Astrocyte (in vitro differentiated cells and primary cell): ENCODE measurements around the gene IFNA1. TPM values are rescaled to one million over a fixed set of nuclear protein-coding genes. Genes with fewer than 3 reads are reported as not detected.
A peak's percentile ranks its signal among the peaks of the same experiment; 100 is the strongest.

ENCODE experiments used
- DNase-seq: peaks from one replicate; pipeline ENCODE4 v3.0.0-alpha.2; 2010; ENCODE audit warnings: low read depth
- FAIRE-seq: peaks from 2 replicates; lab custom pipeline; 2011; peaks lifted over from hg19 to GRCh38; lab: Jason Lieb, UNC
- H2AFZ ChIP-seq: 2 replicates; pipeline ENCODE4 v1.6.0; 2012; ENCODE audit warnings: low read depth, low read length, inconsistent platforms
- H3K27ac ChIP-seq: 2 replicates; pipeline ENCODE4 v1.5.1; 2011; ENCODE audit warnings: low read depth, low read length, inconsistent platforms
- H3K27me3 ChIP-seq: 2 replicates; pipeline ENCODE4 v1.6.0; 2011; ENCODE audit warnings: low read length, inconsistent platforms; ENCODE audit not compliant: insufficient read depth
- H3K36me3 ChIP-seq: 2 replicates; pipeline ENCODE4 v1.5.1; 2011; ENCODE audit warnings: low read length, inconsistent platforms; ENCODE audit not compliant: insufficient read depth
- H3K4me1 ChIP-seq: 2 replicates; pipeline ENCODE4 v1.5.1; 2011; ENCODE audit warnings: low read length, inconsistent platforms; ENCODE audit not compliant: insufficient read depth
- H3K4me2 ChIP-seq: 2 replicates; pipeline ENCODE4 v1.6.0; 2012; ENCODE audit warnings: low read length, inconsistent platforms
- H3K4me3 ChIP-seq: 2 replicates; pipeline ENCODE4 v1.5.1; 2011; ENCODE audit warnings: low read depth, mild to moderate bottlenecking, low read length, inconsistent platforms; ENCODE audit not compliant: insufficient read depth
- H3K79me2 ChIP-seq: 2 replicates; pipeline ENCODE4 v1.6.0; 2012; ENCODE audit warnings: mild to moderate bottlenecking, low read length, inconsistent platforms; ENCODE audit not compliant: insufficient read depth
- H3K9ac ChIP-seq: 2 replicates; pipeline ENCODE4 v1.6.0; 2012; ENCODE audit warnings: mild to moderate bottlenecking, low read length, inconsistent platforms
- H3K9me3 ChIP-seq: 2 replicates; pipeline ENCODE4 v1.5.1; 2012; ENCODE audit warnings: low read depth, mild to moderate bottlenecking, low read length, inconsistent platforms; ENCODE audit not compliant: insufficient read depth
- H4K20me1 ChIP-seq: 2 replicates; pipeline ENCODE4 v1.6.0; 2012; ENCODE audit warnings: low read length, inconsistent platforms; ENCODE audit not compliant: insufficient read depth
- H3K27ac Mint-ChIP-seq: one replicate; pipeline ENCODE4 v1.8.0; 2021; ENCODE audit warnings: mild to moderate bottlenecking, mixed read lengths; ENCODE audit not compliant: unreplicated experiment
- H3K27me3 Mint-ChIP-seq: one replicate; pipeline ENCODE4 v1.8.0; 2021; ENCODE audit warnings: low read depth, mixed read lengths; ENCODE audit not compliant: unreplicated experiment
- H3K36me3 Mint-ChIP-seq: one replicate; pipeline ENCODE4 v1.8.0; 2021; ENCODE audit warnings: low read depth, mixed read lengths; ENCODE audit not compliant: unreplicated experiment
- H3K4me1 Mint-ChIP-seq: one replicate; pipeline ENCODE4 v1.8.0; 2021; ENCODE audit warnings: low read depth, mixed read lengths; ENCODE audit not compliant: unreplicated experiment
- H3K4me3 Mint-ChIP-seq: one replicate; pipeline ENCODE4 v1.8.0; 2021; ENCODE audit warnings: mild to moderate bottlenecking, moderate library complexity, mixed read lengths; ENCODE audit not compliant: unreplicated experiment
- H3K9me3 Mint-ChIP-seq: one replicate; pipeline ENCODE4 v1.8.0; 2021; ENCODE audit warnings: mild to moderate bottlenecking, mixed read lengths; ENCODE audit not compliant: unreplicated experiment
- EZH2 ChIP-seq: IDR thresholded peaks from 2 replicates; pipeline ENCODE4 v1.6.1; 2012; ENCODE audit warnings: mild to moderate bottlenecking, low read length, inconsistent platforms; ENCODE audit not compliant: insufficient read depth
- total RNA-seq: library from RNA; stranded (reverse); gene quantifications from 2 replicates; pipeline ENCODE4 v1.2.1, GENCODE V29; 2021
- TF ChIP-seq, protein P1 (sequence below): IDR thresholded peaks from 2 replicates; pipeline ENCODE4 v1.5.1; 2011; ENCODE audit warnings: low read depth, mild to moderate bottlenecking, inconsistent platforms, low read length, moderate library complexity; ENCODE audit not compliant: insufficient read depth

Gene IFNA1
- total RNA-seq, 1 donor from 2014 or later, result not detected

DNA sequence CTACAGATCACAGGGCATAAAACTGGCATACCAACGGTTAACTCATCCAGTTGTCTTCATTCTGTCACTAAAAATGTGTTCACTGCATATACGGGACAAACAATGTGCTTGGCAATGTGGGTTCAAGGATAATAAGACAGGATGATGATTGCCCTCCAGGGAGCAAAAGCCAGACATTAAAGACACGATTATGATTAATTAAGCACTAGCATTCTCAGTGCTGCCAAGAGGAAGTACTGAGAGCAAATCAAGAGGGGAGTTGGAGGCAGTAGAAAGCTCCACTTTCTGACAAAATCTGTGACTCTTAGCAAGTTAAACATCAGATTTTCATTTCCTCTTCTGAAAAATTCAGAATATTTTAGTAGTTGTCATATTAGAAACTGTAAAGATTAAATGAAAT lies 40.3 kb upstream of the IFNA1 start:
- Mint-ChIP-seq H3K4me3 (no peak overlapping the region), H3K27me3 (peaks cover 15% of the 10 kb centered on the region), H3K36me3 (no peaks in the 10 kb centered on the region), H3K27ac (no peak overlapping the region), H3K9me3 (no peaks in the 10 kb centered on the region), H3K4me1 (no peaks in the 10 kb centered on the region)
- H3K4me3 ChIP-seq, result no peak overlapping the region
- no peak overlapping the region for H3K9ac ChIP-seq
- FAIRE-seq (no peak), DNase-seq (no peak)
- peaks cover 16% of the 10 kb centered on the region for H3K27me3 ChIP-seq
- TF ChIP-seq, protein P1, sequence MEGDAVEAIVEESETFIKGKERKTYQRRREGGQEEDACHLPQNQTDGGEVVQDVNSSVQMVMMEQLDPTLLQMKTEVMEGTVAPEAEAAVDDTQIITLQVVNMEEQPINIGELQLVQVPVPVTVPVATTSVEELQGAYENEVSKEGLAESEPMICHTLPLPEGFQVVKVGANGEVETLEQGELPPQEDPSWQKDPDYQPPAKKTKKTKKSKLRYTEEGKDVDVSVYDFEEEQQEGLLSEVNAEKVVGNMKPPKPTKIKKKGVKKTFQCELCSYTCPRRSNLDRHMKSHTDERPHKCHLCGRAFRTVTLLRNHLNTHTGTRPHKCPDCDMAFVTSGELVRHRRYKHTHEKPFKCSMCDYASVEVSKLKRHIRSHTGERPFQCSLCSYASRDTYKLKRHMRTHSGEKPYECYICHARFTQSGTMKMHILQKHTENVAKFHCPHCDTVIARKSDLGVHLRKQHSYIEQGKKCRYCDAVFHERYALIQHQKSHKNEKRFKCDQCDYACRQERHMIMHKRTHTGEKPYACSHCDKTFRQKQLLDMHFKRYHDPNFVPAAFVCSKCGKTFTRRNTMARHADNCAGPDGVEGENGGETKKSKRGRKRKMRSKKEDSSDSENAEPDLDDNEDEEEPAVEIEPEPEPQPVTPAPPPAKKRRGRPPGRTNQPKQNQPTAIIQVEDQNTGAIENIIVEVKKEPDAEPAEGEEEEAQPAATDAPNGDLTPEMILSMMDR, result no peak
- TF ChIP-seq EZH2, result no peak
- H4K20me1 ChIP-seq, result no peaks in the 10 kb centered on the region
- no peak overlapping the region for H2AFZ ChIP-seq
- no peak overlapping the region for H3K4me2 ChIP-seq
- peaks cover 12% of the 10 kb centered on the region for H3K4me1 ChIP-seq
- no peaks in the 10 kb centered on the region for H3K36me3 ChIP-seq
- no peaks in the 10 kb centered on the region for H3K79me2 ChIP-seq
- H3K27ac ChIP-seq, result no peak overlapping the region
- H3K9me3 ChIP-seq, result no peaks in the 10 kb centered on the region

DNA sequence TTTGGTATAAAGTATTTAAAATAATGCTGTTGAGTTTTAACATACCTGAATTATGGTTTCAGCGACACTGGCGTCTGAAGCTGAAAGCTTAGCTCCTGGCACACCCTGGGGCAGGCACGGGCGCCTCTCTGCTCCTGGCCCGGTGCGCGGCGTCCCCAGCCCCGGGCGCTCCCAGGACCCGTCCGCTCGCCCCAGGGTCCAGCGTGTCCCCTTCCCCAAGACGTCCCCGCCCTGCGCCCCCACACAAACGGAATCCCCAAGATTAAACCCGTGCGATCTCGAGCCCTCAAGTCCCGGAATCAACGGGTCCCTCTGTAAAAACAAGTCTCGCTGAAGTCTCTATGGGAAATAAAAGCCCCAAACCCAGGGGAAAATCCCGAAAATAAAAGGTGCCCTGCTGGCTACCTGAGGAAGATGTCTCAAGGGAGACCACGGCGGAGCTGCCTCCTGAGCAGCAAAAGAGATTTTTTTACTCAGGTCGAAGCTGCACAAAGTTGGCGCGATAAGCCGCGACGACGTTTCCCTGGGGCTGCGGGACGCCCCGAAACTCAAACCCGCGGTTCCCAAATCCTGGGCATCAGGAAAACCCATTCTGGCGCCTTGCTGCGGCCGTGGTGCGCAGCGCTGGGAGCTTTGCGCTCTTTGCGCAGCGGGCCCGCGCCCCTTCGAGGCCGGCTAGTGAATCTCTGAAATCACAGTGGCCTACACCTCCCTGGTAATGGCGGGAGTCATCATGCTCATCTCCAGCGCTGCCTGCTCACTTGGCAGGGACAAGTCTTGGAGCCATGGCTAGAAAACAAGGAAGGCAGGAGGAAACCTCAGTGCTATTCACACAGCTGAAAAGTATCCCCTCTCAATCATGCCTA lies 37.6 kb upstream of the IFNA1 start:
- peak; percentile 39 for TF ChIP-seq EZH2
- TF ChIP-seq, protein P1, result no peak
- no peaks in the 10 kb centered on the region for H3K4me1 Mint-ChIP-seq
- H3K9ac ChIP-seq, result peak overlapping the region; percentile 43
- peak overlapping the region; percentile 76 for H2AFZ ChIP-seq
- no peaks in the 10 kb centered on the region for H3K79me2 ChIP-seq
- no peaks in the 10 kb centered on the region for H3K9me3 ChIP-seq
- no peak for FAIRE-seq
- peak overlapping the region; percentile 97 for H3K4me2 ChIP-seq
- no peak overlapping the region for H3K27ac ChIP-seq
- H3K27me3 ChIP-seq, result peaks cover 14% of the 10 kb centered on the region
- no peaks in the 10 kb centered on the region for H3K9me3 Mint-ChIP-seq
- peaks cover 5% of the 10 kb centered on the region for H3K4me1 ChIP-seq
- H3K27ac Mint-ChIP-seq, result no peak overlapping the region
- no peak for DNase-seq
- H3K27me3 Mint-ChIP-seq, result peaks cover 14% of the 10 kb centered on the region
- no peaks in the 10 kb centered on the region for H4K20me1 ChIP-seq
- peak overlapping the region; percentile 65 for H3K4me3 ChIP-seq
- H3K36me3 ChIP-seq, result no peaks in the 10 kb centered on the region
- no peaks in the 10 kb centered on the region for H3K36me3 Mint-ChIP-seq
- H3K4me3 Mint-ChIP-seq, result peak overlapping the region; percentile 75

DNA sequence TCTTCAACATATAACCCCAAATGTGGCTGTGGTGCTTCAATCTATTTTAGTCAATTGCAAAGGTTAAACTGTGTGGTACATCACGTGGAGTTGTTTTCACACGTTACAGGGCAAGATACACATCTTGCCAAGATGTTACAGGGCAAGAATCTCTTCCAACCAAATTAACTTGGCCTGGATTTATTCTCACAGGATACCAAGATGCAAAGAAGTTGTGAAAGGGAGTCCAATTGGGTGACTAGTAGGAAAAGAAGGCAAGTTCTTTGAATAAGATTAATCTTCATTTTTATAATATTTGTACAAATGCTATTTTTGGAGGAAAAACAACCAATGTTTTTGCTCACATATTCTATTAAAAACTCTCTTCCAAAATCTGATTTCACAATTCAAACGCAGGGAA lies 36.1 kb upstream of the IFNA1 start:
- H3K9ac ChIP-seq, result no peak overlapping the region
- H3K27ac ChIP-seq, result no peak overlapping the region
- Mint-ChIP-seq H3K36me3 (no peaks in the 10 kb centered on the region), H3K9me3 (no peaks in the 10 kb centered on the region), H3K27ac (no peak overlapping the region), H3K4me3 (no peak overlapping the region), H3K27me3 (peaks cover 11% of the 10 kb centered on the region), H3K4me1 (no peaks in the 10 kb centered on the region)
- FAIRE-seq, result no peak
- no peaks in the 10 kb centered on the region for H3K36me3 ChIP-seq
- TF ChIP-seq EZH2, result no peak
- TF ChIP-seq, protein P1, result no peak
- no peaks in the 10 kb centered on the region for H3K9me3 ChIP-seq
- peaks cover 11% of the 10 kb centered on the region for H3K27me3 ChIP-seq
- no peak overlapping the region for H3K4me3 ChIP-seq
- H4K20me1 ChIP-seq, result no peaks in the 10 kb centered on the region
- no peak overlapping the region for H3K4me2 ChIP-seq
- no peak overlapping the region for H2AFZ ChIP-seq
- no peak for DNase-seq
- no peaks in the 10 kb centered on the region for H3K79me2 ChIP-seq
- H3K4me1 ChIP-seq, result peaks cover 5% of the 10 kb centered on the region
